CD4-positive, alpha-beta T cell treated with Interferon gamma for 1 hour (primary cell): ENCODE data around the gene CYP46A1.
A peak's percentile ranks its signal among the peaks of the same experiment; 100 is the strongest.
"Not testable (repeated sequence)": the region's sequence is repeated elsewhere in the genome, so short reads cannot be mapped to it uniquely, and the experiment has no call there.

Experiments used
- DNase-seq: peaks from one replicate; pipeline ENCODE4 v3.0.0-alpha.2; 2020

CYP46A1 gene

GRCh38 chr14:99683619-99684409, at the start of gene CYP46A1:
Gene CYP46A1, plus strand, starts transcription at chr14:99684298. Its CDS starts 120 bp downstream, at chr14:99684418.
- peak; percentile 99 for DNase-seq

- no peak for DNase-seq
These were observed 49.7 kb upstream of the CYP46A1 start for GRCh38 chr14:99634443-99634842.

- DNase-seq = no peak
These were observed 49.0 kb upstream of the CYP46A1 start for GRCh38 chr14:99635116-99635515.

DNA sequence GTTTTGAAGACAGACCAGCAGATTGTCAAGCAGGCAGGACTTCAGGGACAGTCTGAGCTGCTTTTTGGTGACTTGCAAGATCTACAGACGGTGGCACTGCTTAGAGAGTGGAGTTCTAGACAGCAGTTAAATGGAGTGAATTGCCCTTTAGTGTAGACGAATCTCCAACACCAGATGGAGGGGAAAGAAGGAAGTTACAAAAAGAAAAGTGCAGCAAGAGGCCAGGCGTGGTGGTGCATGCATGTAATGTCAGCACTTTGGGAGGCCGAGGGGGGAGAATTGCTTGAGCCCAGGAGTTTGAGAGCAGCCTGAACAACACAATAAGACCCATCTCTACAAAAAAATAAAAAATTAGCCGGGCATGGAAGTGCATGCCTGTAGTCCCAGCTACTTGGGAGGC, 47.6 kb upstream of the CYP46A1 start:
- no peak for DNase-seq

- no peak for DNase-seq
These were observed 46.5 kb upstream of the CYP46A1 start for GRCh38 chr14:99637624-99638023.

- not testable (repeated sequence) for DNase-seq
These were observed 41.3 kb upstream of the CYP46A1 start for GRCh38 chr14:99642771-99643170.

DNA sequence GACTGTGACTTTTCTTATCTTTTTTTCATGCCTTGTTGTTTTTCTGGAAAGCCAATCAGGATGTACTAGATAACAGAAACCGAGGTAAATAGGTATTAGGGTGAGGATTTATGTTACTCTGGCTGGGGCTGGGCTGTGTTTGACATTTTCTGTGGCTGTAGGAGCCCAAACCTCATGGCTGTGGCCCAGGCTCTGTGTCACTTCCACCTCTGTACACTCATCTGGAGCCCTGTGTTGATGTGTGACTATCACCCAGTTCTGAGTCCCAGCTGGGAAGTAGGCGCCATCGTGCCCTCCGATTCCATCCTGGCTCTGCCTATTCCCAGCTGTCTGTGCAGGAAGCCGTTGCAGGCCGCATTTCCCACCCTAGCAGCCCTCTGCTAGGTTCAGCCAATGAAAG, 40.8 kb upstream of the CYP46A1 start:
- no peak for DNase-seq

DNA sequence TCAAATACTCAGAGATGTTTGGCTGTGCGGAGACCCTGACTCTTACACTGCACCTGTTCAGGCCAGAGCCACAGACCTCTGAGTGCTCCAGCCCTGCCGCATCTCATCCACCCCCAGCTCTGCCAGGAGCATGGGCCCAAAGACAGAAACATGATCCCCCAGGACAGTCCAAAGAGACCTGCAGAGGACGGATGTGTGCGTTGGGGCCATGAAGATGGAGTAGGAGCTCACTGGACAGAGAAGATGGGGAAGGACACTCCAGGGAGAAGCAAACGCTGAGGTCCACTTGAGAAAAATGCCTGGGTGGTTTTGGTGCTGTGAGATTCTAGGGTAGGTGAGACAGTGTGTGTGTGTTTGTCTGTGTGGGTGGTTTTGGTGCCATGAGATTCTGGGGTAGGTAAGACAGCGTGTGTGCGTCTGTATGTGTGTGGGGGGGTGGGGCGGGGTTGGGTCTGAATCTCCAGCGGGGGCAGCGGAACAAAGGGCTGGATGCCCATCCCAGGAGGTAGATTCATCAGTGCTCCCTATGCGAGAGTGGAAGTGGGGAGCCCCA, 40.0 kb upstream of the CYP46A1 start:
- no peak for DNase-seq

GRCh38 chr14:99644723-99645544, 39.2 kb upstream of the CYP46A1 start, which contains the start of gene HHIPL1:
Gene HHIPL1, plus strand, starts transcription at chr14:99645129. Its CDS starts 79 bp downstream, at chr14:99645208.
- no peak for DNase-seq

DNA sequence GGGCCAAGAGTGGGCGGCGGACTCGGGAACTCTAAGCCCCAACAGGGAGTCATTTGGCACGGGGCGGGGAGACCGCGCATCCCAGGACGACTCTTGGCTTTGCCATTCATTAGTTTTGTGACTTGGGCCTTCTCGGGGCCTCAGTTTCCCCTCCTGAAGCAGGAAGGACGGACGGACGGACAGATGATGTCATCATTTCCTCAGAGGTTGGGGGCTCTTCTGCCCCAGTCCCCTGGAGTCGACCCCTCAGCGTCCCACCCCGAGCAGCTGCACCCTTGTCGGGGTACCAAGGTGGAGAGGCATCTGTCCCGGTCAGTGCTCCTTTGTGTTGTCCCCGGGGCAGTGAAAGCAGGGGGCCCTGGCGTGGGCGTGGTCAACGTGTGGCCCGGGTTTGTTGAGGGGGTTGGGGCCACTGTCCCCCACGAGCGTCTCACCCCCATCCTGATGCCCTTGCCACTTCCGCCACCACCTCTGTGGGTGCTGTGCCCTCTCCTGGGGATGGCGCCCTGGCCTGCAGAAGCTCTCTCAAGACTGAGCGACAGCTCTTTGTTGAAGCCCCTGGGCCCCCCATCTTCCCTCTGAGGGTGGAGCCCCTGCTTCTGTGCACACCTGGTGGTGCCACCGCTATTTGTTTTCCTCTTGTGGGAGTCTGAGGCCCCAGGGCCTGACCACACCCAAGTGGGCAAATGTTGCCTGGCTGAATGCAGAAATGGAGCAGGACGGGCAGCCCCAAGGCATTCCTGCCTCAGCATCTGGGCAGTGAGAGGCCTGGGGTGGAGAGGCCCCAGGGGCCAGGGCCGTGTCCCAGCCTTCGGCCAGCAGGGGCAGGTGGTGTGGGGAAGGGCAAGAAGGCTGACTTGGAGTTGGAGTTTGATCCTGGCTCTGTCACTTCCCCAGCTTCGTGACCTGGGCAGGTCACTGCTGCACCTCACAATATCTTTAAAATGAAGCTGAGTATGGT, 38.3 kb upstream of the CYP46A1 start:
- no peak for DNase-seq

DNA sequence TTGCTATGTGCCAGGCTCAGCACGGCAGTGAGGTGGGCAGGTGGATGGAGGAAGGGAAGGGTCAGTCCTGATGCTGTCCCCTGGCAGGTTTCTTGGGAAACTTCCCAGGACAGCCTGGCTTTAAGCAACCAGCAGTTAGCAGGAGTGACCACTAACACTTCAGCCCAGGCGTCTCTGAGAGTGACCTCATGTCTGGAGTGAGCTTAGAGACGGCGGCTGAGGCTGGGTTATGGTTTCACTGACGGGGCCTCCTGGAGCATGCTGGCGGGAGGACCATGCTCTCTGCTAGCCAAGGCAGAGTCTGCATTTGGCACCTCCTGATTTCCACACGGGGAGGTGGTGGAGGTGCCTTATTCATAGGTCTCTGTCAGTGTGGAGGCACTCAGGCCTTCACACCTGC, 36.7 kb upstream of the CYP46A1 start:
- no peak for DNase-seq

GRCh38 chr14:99648027-99648784, 35.9 kb upstream of the CYP46A1 start:
- DNase-seq = no peak

DNA sequence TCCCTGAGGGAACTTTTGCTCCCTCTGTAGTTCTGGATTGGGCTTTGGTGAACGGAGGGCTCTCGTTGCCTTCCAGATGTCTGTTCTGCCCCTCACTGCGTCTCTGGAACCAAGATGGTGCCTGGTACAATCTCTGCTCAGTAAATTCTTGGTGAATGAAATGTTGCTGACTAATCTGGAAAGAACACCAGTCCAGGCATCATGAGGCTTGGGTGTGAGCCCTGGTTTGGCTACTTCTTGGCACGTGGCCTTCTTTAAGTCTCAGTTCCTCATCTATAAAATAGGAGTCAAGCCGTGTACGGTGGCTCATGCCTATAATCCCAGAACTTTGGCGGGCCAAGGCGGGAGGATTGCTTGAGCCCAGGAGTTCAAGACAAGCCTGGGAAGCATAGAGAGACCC, 34.9 kb upstream of the CYP46A1 start:
- no peak for DNase-seq

GRCh38 chr14:99649643-99650042, 34.5 kb upstream of the CYP46A1 start:
- no peak for DNase-seq

- no peak for DNase-seq
These were observed 33.9 kb upstream of the CYP46A1 start for GRCh38 chr14:99650189-99650588.

DNA sequence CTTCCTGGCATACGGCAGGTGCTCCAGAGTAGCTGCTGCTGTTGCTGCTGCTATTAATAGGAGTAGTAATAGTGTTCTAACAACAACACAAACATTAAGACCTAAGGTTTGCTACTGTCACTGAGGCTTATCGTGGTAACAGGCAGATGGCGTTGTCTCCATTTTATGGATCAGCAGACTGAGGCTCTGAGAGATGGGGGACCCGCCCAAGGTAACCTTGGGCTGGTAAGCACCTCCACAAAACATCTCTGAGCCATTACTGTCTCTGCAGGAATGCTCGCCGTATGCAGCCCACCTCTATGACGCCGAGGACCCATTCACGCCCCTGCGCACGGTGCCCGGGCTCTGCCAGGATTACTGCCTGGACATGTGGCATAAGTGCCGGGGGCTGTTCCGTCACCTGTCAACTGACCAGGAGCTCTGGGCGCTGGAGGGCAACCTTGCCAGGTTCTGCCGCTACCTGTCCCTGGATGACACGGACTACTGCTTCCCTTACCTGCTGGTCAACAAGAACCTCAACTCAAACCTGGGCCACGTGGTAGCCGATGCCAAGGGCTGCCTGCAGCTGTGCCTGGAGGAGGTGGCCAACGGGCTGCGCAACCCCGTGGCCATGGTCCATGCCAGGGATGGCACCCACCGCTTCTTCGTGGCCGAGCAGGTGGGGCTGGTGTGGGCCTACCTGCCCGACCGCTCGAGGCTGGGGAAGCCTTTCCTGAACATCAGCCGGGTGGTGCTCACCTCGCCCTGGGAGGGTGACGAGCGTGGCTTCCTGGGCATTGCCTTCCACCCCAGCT, 31.9 kb upstream of the CYP46A1 start:
- no peak for DNase-seq

DNA sequence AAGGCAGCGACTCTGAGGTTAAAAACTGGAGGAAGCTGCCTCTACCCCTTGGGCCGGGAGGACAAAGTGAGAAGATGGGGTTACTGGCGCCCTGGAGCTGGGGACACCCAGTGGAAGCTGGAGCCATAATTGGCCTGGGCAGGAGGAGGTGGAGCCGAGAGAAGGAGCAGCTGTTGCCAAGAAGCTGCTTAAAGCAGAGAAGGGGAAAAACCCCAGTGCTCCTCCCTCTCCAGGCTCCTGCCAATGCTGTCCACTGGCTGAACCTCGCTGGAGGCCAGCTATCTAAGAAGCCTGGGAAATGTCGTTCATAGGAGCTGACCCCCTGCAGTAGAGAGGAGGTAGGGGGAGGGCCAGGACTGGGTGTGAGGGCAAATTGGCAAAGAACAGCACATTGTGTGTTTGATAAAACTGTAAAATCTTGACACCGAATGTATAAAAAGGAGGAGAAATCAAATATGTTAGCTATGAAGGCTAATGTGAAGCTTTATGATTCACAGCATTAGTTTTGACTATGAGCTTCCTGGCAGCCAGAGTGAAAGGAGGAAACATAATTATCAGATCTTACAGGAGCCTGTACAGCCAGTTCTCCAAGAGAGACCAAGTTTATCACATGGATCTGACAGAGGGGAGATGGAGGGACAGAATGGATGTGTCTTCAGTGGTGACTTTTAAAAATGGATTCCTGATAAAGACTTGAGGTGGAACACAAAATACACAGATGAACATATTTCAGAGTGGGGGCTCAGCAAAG, 29.7 kb upstream of the CYP46A1 start:
- DNase-seq = no peak

DNA sequence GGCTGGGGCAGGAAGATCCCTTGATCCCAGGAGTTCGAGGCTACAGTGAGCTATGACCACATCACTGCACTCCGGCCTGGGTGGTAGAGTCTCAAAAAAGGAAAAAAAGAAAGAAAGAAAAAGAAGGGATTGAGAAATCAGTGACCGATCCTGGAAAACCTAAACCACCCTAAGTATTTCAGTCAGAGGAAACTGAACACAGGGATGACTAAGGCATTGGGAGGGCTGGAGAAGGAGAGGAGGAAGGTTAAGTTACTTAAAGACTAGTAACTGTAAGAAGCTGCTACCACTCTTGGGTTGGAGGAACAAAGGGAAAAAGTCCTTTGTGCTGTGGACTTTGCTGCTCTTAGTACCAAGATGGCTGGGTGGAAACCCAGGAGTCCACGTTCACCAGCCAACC, 28.6 kb upstream of the CYP46A1 start:
- DNase-seq = no peak

GRCh38 chr14:99656171-99656570, 27.9 kb upstream of the CYP46A1 start:
- no peak for DNase-seq

DNA sequence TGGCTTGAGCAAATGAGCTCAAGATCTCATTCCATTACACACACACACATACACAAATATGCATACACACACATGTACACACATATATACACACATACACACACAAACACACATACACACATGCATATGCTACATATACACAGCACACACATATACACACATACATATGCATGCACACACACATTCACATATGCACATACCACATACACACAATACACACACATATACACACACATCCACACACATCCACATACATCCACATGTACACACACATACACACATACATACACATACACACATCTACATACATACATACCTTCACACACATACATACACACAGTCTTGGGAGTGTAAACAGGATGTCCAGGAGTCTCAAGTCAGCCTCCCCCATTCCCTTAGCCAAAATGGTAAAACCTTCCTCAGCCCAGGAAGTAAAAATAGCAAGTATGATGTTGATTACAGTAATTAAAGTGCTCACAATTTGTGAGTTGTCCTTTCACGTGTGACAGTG, 26.4 kb upstream of the CYP46A1 start:
- no peak for DNase-seq
